NCI-H1436 (cell line): ENCODE data around the gene CNFN.
"Not testable (repeated sequence)": the region's sequence is repeated elsewhere in the genome, so short reads cannot be mapped to it uniquely, and the experiment has no call there.

Experiments used
- DNase-seq: peaks from one replicate; lab custom pipeline; 2025; lab: John Stamatoyannopoulos, UW

CNFN gene

DNA sequence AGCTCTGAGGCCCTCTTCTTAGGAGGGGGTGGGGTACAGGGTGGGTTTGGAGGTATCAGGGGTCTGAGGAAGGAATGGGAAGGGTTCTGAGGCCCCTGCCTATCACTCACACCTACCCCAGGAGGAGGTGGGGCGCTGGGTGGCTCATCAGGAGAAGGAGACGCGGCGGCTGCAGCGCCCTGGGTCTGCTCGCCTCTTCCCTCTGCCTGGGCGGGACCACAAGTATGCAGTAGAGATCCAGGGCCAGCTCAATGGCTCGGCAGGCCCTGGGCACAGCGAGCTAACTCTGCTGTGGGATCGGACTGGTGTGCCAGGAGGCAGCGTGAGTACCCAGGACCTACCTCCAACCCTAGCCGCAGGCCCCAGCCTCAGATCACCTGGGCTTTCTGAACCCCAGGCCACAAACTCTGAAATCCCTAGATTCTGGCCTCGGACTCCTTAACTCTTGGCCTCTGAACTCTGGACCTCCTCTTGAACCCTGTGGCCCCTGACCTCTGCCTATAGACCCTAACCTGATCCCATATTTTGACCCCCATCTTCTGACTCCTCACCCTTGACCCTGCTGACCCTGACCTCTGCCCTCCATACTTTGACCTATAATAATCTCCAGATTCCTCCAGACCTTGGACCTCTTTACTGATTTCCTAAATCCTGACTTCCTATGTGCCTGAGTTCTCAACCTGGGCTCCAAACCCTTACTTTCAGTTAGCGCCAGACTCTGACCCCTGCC is 40.6 kb downstream of the CNFN start:
- DNase-seq, result no peak

DNA sequence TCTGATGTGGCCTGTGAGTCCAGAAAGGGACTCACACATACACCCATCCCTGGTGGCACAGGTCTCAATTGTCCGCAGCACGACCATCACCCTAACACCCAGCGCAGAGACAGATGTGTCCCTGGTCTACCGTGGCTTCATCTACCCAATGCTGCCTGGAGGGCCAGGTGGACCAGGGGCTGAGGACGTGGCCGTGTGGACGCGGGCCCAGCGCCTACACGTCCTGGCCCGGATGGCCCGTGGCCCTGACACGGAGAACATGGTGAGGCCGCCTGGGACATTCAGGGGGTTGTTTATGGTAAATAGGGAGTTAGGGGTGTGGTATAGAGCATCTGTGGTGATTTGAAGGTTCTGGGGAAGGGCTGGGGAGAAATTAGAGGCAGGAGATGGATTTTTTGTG is 41.9 kb downstream of the CNFN start:
- no peak for DNase-seq

DNA sequence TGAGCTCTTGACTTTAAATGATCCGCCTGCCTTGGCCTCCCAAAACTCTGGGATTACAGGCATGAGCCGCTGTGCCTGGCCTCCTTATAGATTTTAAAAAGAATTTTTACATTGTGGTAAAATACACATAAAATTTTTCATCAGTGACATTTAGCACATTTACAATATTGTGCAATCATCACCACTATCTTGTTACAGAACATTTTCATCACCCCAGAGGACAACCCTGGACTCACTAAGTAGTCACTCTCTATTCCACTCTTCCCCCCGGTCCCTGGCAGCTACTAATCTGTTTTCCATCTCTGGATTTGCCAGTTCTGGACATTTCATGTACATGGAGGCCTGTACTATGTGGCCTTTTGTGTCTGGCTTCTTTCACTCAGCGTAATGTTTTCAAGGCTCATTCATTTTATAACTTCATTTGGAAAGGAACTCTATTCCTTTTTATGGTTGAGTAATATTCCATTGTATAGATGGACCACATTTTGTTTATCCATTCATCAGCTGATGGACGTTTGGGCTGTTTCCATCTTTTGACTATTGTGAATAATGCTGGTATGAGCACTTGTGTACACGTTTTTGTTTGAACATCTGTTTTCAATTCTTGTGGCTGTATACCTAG is 44.8 kb downstream of the CNFN start:
- no peak for DNase-seq

DNA sequence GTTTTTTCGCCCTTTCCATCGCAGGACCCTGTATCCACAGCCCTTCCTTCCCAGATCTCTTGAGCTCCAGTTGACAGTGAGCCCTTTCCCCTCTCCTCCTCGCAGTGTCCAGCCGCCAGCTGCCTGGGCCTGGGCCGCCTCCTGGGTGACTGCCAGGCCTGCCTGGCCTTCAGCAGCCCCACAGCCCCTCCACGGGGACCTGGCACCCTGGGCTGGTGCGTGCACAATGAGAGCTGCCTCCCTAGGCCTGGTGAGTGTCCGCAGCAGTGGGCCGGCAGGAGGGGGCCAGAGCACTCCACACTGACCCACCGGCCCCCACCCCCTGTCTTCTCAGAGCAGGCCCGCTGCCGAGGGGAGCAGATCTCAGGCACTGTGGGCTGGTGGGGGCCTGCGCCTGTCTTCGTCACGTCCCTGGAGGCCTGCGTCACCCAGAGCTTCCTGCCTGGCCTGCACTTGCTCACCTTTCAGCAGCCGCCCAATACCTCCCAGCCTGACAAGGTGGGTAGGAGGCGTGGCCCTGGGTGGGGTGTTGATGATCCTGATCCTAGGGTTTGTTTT is 45.7 kb downstream of the CNFN start:
- no peak for DNase-seq

DNA sequence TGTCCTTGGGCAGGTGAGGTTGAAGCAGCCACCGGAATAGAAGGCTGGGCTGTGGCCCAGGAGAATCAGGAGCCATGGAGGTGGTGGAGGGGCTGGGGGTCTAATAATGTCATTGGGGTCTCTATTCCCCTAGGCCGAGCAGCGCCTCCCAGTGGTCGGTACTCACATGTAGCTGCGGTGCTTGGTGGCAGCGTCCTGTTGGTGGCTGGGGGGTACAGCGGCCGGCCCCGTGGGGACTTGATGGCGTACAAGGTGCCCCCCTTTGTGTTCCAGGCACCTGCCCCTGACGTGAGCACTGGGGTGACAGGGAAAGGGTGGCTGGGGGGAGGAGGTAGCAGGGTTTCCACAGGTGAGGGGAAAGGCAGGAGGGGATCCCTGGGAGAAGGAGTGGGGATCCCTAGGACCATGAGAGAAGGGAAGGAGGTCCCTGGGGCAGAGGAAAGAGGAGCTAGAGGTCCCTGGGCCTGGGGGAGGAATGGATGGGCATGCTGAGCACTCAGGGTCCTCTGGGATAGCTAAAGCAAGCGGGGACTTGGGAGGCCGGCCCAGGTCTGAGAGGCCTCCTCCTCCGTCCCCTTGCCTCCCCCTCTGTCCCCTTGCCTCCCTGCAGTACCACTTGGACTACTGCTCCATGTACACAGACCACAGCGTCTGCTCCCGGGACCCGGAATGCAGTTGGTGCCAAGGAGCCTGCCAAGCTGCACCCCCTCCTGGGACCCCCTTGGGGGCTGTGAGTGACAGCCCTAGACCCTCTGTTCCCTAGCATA is 46.6 kb downstream of the CNFN start:
- DNase-seq, result no peak

DNA sequence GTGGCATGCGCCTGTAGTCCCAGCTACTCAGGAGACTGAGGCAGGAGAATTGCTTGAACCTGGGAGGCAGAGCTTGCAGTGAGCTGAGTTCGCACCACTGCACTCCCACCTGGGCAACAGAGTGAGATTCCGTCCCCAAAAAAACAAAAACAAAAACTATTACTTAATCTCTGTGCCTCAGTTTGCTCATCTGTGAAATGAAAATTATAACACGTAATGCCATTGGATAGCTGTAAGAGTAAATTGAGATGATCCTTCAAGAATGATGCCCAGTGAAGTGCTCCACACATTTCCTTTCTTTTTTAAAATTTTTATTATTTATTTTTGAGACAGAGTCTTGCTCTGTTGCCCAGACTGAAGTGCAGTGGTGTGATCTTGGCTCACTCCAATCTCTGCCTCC is 50.2 kb downstream of the CNFN start:
- DNase-seq, result not testable (repeated sequence)

DNA sequence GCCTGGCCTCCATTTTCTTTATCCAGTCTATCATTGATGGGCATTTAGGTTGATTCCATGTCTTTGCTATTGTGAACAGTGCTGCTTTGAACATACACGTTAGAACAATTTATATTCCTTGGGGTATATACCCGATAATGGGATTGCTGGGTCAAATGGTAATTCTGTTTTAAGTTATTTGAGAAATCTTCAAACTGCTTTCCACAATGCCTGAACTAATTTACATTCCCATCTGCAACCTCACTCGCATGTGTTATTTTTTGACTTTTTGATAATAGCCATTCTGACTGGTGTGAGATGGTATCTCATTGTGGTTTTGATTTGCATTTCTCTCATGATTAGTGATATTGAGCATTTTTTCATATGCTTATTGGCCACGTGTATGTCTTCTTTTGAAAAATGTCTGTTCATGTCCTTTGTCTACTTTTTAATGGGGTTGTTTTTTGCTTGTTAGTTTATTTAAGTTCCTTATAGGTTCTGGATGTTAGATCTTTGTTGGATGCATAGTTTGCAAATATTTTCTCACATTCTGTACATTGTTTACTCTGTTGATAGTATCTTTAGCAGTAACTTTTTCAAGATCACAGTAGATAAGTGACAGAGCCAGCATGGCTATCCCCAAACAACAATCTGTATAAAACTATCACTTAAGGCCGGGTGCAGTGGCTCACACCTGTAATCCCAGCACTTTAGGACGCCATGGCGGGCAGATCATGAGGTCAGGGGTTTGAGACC is 50.8 kb downstream of the CNFN start:
- not testable (repeated sequence) for DNase-seq
